ENCODE data around the gene C10orf90. TPM values are rescaled to one million over a fixed set of nuclear protein-coding genes. Genes with fewer than 3 reads are reported as not detected.

C10orf90 gene
- polyA plus RNA-seq, 3 donors, result not detected

- Histone ChIP-seq H3K9ac (ENCODE audit: insufficient read depth, low read length, poor library complexity, severe bottlenecking) (no peak overlapping the region), H3K36me3 (replicated peaks in 1 of 2; ENCODE audit: control insufficient read depth in 1 of 2, insufficient read depth in 2 of 2, low read length in 2 of 2) (no peaks in the 10 kb centered on the region), H3K4me1 (ENCODE audit: control insufficient read depth in 1 of 2, insufficient read depth in 2 of 2, low read length in 2 of 2) (no peaks in the 10 kb centered on the region), H3K9me3 (replicated peaks in 1 of 2; ENCODE audit: control insufficient read depth in 1 of 2, insufficient read depth in 1 of 2, low read length in 2 of 2) (peaks cover 0 to 7% of the 10 kb centered on the region in 2 donors), H2AFZ (ENCODE audit: insufficient read depth, low read depth, low read length, poor library complexity, severe bottlenecking) (no peak overlapping the region), H3K4me3 (replicated peaks in 1 of 3; ENCODE audit: low read depth in 2 of 3, low read length in 3 of 3) (no peak overlapping the region), H4K20me1 (ENCODE audit: insufficient read depth, low read length) (no peaks in the 10 kb centered on the region), H3K79me2 (ENCODE audit: insufficient read depth, low read length) (no peaks in the 10 kb centered on the region), H3K27ac (ENCODE audit: low read depth in 1 of 2, low read length in 2 of 2) (no peak overlapping the region), H3K27me3 (ENCODE audit: control insufficient read depth in 2 of 2, insufficient read depth in 2 of 2, low read length in 2 of 2) (peaks cover 12 to 32% of the 10 kb centered on the region in 2 donors), H3K4me2 (replicated peaks; ENCODE audit: extremely low read depth, low read length, poor library complexity, severe bottlenecking) (no peak overlapping the region)
- Mint-ChIP-seq H3K27me3 (ENCODE audit: low read depth in 3 of 3) (peaks cover 23 to 28% (median 27%) of the 10 kb centered on the region in 3 donors), H3K36me3 (no peaks in the 10 kb centered on the region), H3K4me3 (peak overlapping the region in 1 of 2 donors; percentile 26), H3K27ac (no peak overlapping the region), H3K4me1 (no peaks in the 10 kb centered on the region), H3K9me3 (peaks cover 2 to 15% (median 9%) of the 10 kb centered on the region in 7 donors)
- 0% methylated on average over 1 of the region's 8 CpGs for WGBS (ENCODE audit: insufficient coverage)
- intact Hi-C loops (cut with micrococcal nuclease), result no loop called here
- TF ChIP-seq CTCF (IDR thresholded peaks at IDR 0.05), result no peak
- DNase-seq, result no peak
Measured at GRCh38 chr10:126392469-126392868, 278.0 kb downstream of the C10orf90 start.

GRCh38 chr10:126392068-126392467 lies 278.4 kb downstream of the C10orf90 start:
- Histone ChIP-seq H3K27ac (ENCODE audit: low read depth in 1 of 2, low read length in 2 of 2) (no peak overlapping the region), H3K4me1 (ENCODE audit: control insufficient read depth in 1 of 2, insufficient read depth in 2 of 2, low read length in 2 of 2) (no peaks in the 10 kb centered on the region), H3K36me3 (replicated peaks in 1 of 2; ENCODE audit: control insufficient read depth in 1 of 2, insufficient read depth in 2 of 2, low read length in 2 of 2) (no peaks in the 10 kb centered on the region), H2AFZ (ENCODE audit: insufficient read depth, low read depth, low read length, poor library complexity, severe bottlenecking) (no peak overlapping the region), H3K4me3 (replicated peaks in 1 of 3; ENCODE audit: low read depth in 2 of 3, low read length in 3 of 3) (no peak overlapping the region), H3K4me2 (replicated peaks; ENCODE audit: extremely low read depth, low read length, poor library complexity, severe bottlenecking) (no peak overlapping the region), H4K20me1 (ENCODE audit: insufficient read depth, low read length) (no peaks in the 10 kb centered on the region), H3K79me2 (ENCODE audit: insufficient read depth, low read length) (no peaks in the 10 kb centered on the region), H3K9ac (ENCODE audit: insufficient read depth, low read length, poor library complexity, severe bottlenecking) (no peak overlapping the region), H3K27me3 (ENCODE audit: control insufficient read depth in 2 of 2, insufficient read depth in 2 of 2, low read length in 2 of 2) (peaks cover 16 to 36% of the 10 kb centered on the region in 2 donors), H3K9me3 (replicated peaks in 1 of 2; ENCODE audit: control insufficient read depth in 1 of 2, insufficient read depth in 1 of 2, low read length in 2 of 2) (peaks cover 0 to 7% of the 10 kb centered on the region in 2 donors)
- DNase-seq, result no peak
- Mint-ChIP-seq H3K27ac (no peak overlapping the region), H3K4me1 (peaks cover 3% of the 10 kb centered on the region), H3K9me3 (peaks cover 2 to 17% (median 9%) of the 10 kb centered on the region in 7 donors), H3K4me3 (no peak overlapping the region), H3K27me3 (ENCODE audit: low read depth in 3 of 3) (peaks cover 27 to 32% (median 31%) of the 10 kb centered on the region in 3 donors), H3K36me3 (no peaks in the 10 kb centered on the region)
- TF ChIP-seq CTCF (IDR thresholded peaks at IDR 0.05), result no peak
- WGBS (ENCODE audit: insufficient coverage), result 75% methylated on average over 4 of the region's 6 CpGs
- intact Hi-C loops (cut with micrococcal nuclease), result no loop called here
